Tibial nerve (tissue), 4 donors: ENCODE results near the gene PHF12. TPM values are rescaled to one million over a fixed set of nuclear protein-coding genes. Genes with fewer than 3 reads are reported as not detected.

ENCODE experiments used
- DNase-seq, 2 donors: peaks; one replicate each; pipeline ENCODE4 v3.0.0-alpha.2; 2019; ENCODE audit warnings: low spot score in 2 of 2
- H3K27ac ChIP-seq, 4 donors: fragments of 200-600 bp; sonication (generic) in 3 of 4; one replicate each; pipeline ENCODE4 v1.5.1; 2017 to 2019; ENCODE audit warnings: mild to moderate bottlenecking in 1 of 4
- H3K27me3 ChIP-seq, 2 donors: fragments of 200-600 bp; sonication (generic) in 1 of 2; one replicate each; pipeline versions ENCODE4 v1.5.1 to v1.6.0; 2017 to 2019
- H3K36me3 ChIP-seq, 3 donors: fragments of 200-600 bp; sonication (generic); one replicate each; pipeline ENCODE4 v1.5.1; 2018 to 2019
- H3K4me1 ChIP-seq, 4 donors: fragments of 200-600 bp; sonication (generic) in 3 of 4; one replicate each; pipeline ENCODE4 v1.5.1; 2017 to 2019
- H3K4me3 ChIP-seq, 4 donors: fragments of 200-600 bp; sonication (generic) in 3 of 4; one replicate each; pipeline ENCODE4 v1.5.1; 2017 to 2019; ENCODE audit warnings: mild to moderate bottlenecking in 1 of 4, moderate library complexity in 1 of 4
- H3K9me3 ChIP-seq, 4 donors: fragments of 200-600 bp; sonication (generic) in 3 of 4; one replicate each; pipeline ENCODE4 v1.5.1; 2017 to 2019
- CTCF ChIP-seq, 5 experiments: fragments of 200-600 bp in 3 of 5; fragments of 450-650 bp in 2 of 5; sonication (generic) in 3 of 5; IDR thresholded peaks; one replicate each; pipeline ENCODE4 v1.5.1; 2016 to 2019; ENCODE audit warnings: antibody characterized with exemption in 5 of 5, mild to moderate bottlenecking in 3 of 5, moderate library complexity in 2 of 5
- EP300 ChIP-seq, 2 donors: sonication (generic); formaldehyde crosslinking; IDR thresholded peaks; one replicate each; pipeline ENCODE4 v1.6.1; 2017; ENCODE audit warnings: antibody characterized with exemption in 2 of 2, mild to moderate bottlenecking in 1 of 2
- POLR2A ChIP-seq, 2 donors: fragments of 450-650 bp; IDR thresholded peaks; one replicate each; pipeline ENCODE4 v1.6.1; 2017; ENCODE audit warnings: antibody characterized with exemption in 2 of 2, mild to moderate bottlenecking in 2 of 2, moderate library complexity in 2 of 2
- WGBS, 2 donors: methylation state at CpG; one replicate each; pipeline ENCODE4 v1.1.5; 2018; 5-methylcytosine and 5-hydroxymethylcytosine counted together
- total RNA-seq, 4 donors: library from RNA; depleted of rRNA; stranded (reverse); fragments of >200 nt; gene quantifications; one replicate each; pipeline ENCODE4 v1.1.0, GENCODE V29; 2016

The PHF12 gene
- total RNA-seq, 4 donors from 2014 or later = 45.7 to 95.1 (median 49.6) TPM

- no peaks in the 10 kb centered on the region for H3K9me3 ChIP-seq
- DNase-seq = no peak
- H3K27me3 ChIP-seq = peaks cover 0 to 20% of the 10 kb centered on the region in 2 donors
- H3K4me3 ChIP-seq = no peak overlapping the region
- no peak overlapping the region for H3K27ac ChIP-seq
- TF ChIP-seq POLR2A (IDR thresholded peaks at IDR 0.05) (no peak), CTCF (IDR thresholded peaks at IDR 0.05) (no peak), EP300 (IDR thresholded peaks at IDR 0.05) (no peak)
- H3K4me1 ChIP-seq = peaks cover 0 to 10% (median 0%) of the 10 kb centered on the region in 4 donors
- H3K36me3 ChIP-seq = no peaks in the 10 kb centered on the region
- 37 to 49% methylated on average over 6 of the region's 6 CpGs for whole genome bisulfite sequencing, 2 donors
Measured at GRCh38 chr17:28963055-28963611, 11.8 kb upstream of the PHF12 start.

GRCh38 chr17:28961391-28961790 lies 10.1 kb upstream of the PHF12 start:
- Histone ChIP-seq H3K27me3 (peaks cover 0 to 20% of the 10 kb centered on the region in 2 donors), H3K36me3 (no peaks in the 10 kb centered on the region), H3K27ac (no peak overlapping the region), H3K9me3 (no peaks in the 10 kb centered on the region), H3K4me1 (peaks cover 0 to 4% (median 0%) of the 10 kb centered on the region in 4 donors), H3K4me3 (no peak overlapping the region)
- TF ChIP-seq POLR2A (IDR thresholded peaks at IDR 0.05) = no peak
- 78 to 79% methylated on average over 7 of the region's 7 CpGs for WGBS, 2 donors
- no peak for DNase-seq

- no peak overlapping the region for H3K27ac ChIP-seq
- WGBS, 2 donors = 91 to 93% methylated on average over 6 to 18 of the region's 18 CpGs
- TF ChIP-seq EP300 (IDR thresholded peaks at IDR 0.05) (no peak), CTCF (IDR thresholded peaks at IDR 0.05) (no peak), POLR2A (IDR thresholded peaks at IDR 0.05) (no peak)
- DNase-seq = no peak
- H3K9me3 ChIP-seq = no peaks in the 10 kb centered on the region
- no peaks in the 10 kb centered on the region for H3K36me3 ChIP-seq
- H3K4me3 ChIP-seq = no peak overlapping the region
- peaks cover 0 to 20% of the 10 kb centered on the region in 2 donors for H3K27me3 ChIP-seq
- peaks cover 0 to under 1% (median 0%) of the 10 kb centered on the region in 4 donors for H3K4me1 ChIP-seq
Measured at GRCh38 chr17:28960256-28961061, 9.1 kb upstream of the PHF12 start.

GRCh38 chr17:28959471-28959871 lies 8.2 kb upstream of the PHF12 start:
- H3K4me1 ChIP-seq = no peaks in the 10 kb centered on the region
- DNase-seq = no peak
- no peak overlapping the region for H3K4me3 ChIP-seq
- H3K36me3 ChIP-seq = no peaks in the 10 kb centered on the region
- H3K9me3 ChIP-seq = no peaks in the 10 kb centered on the region
- TF ChIP-seq POLR2A (IDR thresholded peaks at IDR 0.05) = no peak
- no peak for TF ChIP-seq CTCF (IDR thresholded peaks at IDR 0.05)
- TF ChIP-seq EP300 (IDR thresholded peaks at IDR 0.05) = no peak
- peaks cover 0 to 13% of the 10 kb centered on the region in 2 donors for H3K27me3 ChIP-seq
- WGBS, 2 donors = 65 to 76% methylated on average over 7 to 8 of the region's 9 CpGs
- H3K27ac ChIP-seq = no peak overlapping the region

GRCh38 chr17:28958820-28959455 lies 7.6 kb upstream of the PHF12 start:
- Histone ChIP-seq H3K9me3 (no peaks in the 10 kb centered on the region), H3K4me1 (no peaks in the 10 kb centered on the region), H3K4me3 (no peak overlapping the region), H3K27me3 (peaks cover 0 to 10% of the 10 kb centered on the region in 2 donors), H3K36me3 (no peaks in the 10 kb centered on the region), H3K27ac (no peak overlapping the region)
- DNase-seq = no peak
- 90 to 92% methylated on average over 14 to 18 of the region's 18 CpGs for WGBS, 2 donors
- TF ChIP-seq EP300 (IDR thresholded peaks at IDR 0.05) = no peak
- no peak for TF ChIP-seq CTCF (IDR thresholded peaks at IDR 0.05)
- no peak for TF ChIP-seq POLR2A (IDR thresholded peaks at IDR 0.05)
